ENCODE data around the gene TNFRSF18.
"Not testable (repeated sequence)": the region's sequence is repeated elsewhere in the genome, so short reads cannot be mapped to it uniquely, and the experiment has no call there.

TNFRSF18 gene

DNA sequence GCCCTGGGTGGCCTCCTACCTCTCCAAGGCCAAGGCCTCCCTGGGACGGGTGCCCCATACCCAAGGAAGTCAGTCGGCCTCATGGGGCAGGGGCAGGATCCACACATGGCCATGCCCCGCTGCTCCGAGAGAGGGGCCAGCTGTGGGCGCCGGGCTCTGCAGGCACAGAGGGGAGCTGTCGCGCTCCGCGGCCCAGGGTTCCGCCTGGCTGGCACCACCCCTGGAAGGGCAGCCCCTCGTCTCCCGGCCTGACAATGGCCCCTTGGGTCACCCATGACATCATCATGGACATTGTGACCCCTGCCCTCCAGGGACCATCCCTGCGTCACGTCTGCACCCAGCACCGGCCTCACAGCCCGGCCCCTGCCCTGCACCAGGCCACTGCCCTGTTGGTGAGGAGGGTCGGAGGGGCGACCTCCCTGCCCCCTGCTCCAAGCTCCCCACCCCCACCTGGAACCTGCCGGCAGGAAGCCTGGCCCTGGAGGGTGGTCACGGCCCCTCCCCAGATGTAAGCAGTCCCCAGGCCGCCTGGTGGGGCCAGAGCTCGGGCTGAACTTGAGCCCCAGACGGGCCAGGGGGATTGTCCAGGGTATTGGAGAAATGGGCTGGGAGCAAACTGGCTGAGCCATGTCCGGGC is 26.9 kb downstream of the TNFRSF18 start:
- no peak for DNase-seq (ENCODE audit: low read depth)

DNA sequence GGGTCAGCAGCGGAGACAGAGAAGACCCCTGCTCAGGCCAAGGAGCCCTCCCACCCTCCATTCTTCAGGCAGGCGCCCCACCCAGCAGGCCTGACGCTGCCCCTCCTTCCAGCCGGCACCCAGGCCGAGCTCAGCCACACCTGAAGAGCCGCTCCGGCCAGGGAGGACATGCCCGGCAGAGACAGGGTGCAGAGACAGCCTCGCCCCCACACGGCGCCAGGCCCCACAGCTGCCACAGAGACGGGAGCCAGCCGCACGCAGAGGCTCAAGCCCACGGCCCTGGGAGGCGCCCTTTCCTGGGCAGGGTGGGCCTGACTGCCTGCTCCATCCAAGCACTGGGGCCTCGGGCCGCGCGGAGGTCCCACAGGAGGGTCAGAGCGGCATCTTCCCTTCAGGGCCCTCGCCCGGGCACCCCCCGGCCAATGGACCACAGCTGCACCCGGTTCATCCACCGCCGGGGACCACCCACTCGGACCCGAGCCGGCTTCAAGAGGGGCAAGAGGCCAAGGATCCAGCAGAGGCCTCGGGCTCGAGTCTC is 27.5 kb downstream of the TNFRSF18 start:
- DNase-seq (ENCODE audit: low read depth) = no peak

DNA sequence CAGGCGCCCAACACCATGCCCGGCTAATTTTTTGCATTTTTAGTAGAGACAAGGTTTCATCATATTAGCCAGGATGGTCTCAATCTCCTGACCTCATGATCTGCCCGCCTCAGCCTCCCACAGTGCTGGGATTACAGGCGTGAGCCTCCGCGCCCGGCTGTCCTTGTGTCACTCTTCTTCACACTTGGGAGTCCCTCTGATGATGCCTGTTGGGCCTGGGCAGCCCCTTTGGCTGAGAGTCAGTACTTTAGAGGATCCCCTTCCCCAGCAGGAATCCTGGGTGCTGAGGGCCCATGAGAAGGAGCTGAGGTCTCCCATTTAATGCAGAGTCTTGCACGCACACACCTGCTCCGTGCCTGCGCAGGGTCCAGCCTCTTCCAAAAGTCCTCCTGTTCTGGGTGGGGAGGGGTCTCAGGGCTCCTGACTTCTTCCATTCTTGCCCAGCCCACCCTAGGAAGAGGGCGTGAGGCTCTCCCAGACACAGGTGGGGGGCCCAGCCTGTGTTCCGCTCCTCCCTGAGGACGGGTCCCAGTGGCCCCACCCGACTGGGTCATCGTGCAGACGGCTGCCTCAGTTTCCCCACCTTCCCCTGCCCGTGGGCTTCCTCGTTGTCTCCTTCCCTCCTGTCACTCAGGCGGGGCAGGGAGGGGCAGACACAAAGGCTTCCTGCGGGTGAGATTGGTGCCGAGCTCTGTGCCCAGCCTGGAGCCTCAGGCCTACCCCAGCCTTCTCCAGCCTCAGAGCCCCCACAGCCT is 28.8 kb downstream of the TNFRSF18 start:
- DNase-seq (ENCODE audit: low read depth) = no peak

DNA sequence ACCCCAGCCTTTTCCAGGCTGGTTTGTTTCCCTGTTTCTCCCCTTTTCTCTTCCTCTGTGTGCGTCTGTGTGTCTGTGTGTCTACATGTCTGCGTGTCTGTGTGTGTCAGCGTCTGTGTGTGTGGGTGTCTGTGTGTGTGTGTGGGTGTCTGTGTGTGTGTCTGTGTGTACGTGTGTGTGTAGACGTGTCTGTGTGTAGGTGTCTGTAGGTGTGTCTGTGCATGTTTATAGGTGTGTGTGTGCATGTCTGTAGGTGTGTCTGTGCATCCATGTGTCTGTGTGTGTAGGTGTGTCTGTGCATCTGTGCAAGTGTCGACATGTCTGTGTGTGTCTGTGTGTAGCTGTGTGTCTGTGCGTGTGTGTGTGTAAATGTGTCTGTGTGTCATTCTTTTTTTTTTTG is 29.5 kb downstream of the TNFRSF18 start:
- DNase-seq (ENCODE audit: low read depth) = no peak

DNA sequence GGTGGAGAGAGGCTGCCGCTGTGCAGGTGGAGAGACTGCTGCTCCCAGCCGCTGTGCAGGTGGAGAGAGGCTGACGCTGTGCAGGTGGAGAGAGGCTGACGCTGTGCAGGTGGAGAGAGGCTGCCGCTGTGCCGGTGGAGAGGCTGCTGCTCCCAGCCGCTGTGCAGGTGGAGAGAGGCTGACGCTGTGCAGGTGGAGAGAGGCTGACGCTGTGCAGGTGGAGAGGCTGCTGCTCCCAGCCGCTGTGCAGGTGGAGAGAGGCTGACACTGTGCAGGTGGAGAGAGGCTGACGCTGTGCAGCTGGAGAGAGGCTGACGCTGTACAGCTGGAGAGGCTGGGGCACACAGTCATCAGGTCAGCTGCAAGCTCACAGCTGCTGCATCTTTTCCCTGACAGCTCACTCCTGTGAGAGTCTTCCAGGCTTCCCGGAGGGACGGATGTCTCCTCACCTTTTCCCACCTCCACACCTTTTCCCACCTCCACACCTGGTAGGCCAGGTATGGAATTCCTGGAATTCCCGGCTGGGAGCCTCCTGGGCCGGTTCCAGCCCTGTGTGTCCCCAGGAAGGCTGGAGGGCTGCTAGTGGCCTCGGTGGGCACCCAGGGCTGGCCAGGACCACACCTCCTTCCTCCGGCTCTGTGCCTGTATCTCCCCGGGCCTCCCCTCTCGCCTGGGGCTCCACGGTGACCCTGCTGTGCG is 30.2 kb downstream of the TNFRSF18 start:
- DNase-seq (ENCODE audit: low read depth) = not testable (repeated sequence)

DNA sequence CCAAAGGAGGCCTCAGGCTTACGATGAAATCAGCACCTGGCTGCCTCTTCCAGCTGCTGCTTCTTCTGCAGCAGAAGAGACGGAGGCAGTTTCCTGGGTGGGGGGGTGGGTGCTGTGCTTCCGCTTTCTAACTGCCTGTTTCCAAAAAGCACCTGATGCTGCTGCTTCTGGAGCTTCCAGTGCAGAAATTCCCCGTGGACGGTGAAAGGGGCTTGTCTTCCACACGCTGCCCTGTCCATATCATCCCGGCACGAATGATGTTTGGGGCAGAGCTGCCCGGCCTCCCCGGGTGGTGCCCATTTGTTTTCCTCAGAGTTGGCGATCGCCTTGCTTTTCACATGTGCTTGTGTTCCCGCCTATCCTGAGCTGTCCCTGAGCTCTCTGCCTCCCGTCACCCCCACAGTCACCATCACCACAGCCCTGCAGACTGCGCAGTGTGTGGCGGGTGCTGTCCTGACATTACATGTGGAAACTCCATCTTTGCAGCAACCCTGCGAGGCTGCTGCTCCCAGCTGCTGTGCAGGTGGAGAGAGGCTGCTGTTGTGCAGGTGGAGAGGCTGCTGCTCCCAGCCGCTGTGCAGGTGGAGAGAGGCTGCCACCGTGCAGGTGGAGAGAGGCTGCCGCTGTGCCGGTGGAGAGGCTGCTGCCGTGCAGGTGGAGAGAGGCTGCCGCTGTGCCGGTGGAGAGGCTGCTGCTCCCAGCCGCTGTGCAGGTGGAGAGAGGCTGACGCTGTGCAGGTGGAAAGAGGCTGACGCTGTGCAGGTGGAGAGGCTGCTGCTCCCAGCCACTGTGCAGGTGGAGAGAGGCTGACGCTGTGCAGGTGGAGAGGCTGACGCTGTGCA is 30.9 kb downstream of the TNFRSF18 start:
- no peak for DNase-seq (ENCODE audit: low read depth)

DNA sequence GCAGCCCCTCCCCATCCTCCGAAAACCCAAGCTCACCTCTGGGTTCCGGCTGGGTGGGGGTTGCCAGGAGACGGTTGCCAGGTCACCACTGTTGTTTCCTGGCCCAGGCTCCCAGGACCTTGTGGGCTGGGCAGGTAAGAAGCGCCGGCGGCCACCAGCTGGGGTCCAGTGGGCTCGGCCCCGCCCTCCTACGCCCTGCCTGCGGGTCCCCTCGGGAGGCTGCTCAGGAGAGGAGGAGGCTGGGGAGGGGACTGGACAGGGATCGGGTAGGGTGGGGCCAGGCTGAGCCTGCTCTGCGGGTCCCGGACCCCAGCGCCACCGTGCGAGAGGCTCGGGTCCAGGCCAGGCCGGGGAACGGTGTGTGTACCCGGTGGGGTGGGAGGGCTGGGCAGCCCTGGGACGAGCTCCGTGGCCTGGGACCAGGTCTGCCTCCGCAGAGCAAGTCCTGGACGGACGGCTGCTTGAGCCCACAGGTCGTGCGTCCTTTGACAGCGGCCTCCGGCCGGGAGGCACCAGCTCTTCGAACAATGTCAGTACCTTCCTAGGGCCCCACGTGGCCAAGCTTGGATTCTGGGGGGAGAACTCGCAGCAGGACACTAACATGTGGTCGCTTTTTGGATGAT is 32.5 kb downstream of the TNFRSF18 start, which contains the start of gene TTLL10:
TSS of gene TTLL10 (plus strand) at position 88 of the 623 bp plus-strand sequence. CDS start 5,336 bp downstream, outside the sequence.
- DNase-seq (ENCODE audit: low read depth) = no peak

DNA sequence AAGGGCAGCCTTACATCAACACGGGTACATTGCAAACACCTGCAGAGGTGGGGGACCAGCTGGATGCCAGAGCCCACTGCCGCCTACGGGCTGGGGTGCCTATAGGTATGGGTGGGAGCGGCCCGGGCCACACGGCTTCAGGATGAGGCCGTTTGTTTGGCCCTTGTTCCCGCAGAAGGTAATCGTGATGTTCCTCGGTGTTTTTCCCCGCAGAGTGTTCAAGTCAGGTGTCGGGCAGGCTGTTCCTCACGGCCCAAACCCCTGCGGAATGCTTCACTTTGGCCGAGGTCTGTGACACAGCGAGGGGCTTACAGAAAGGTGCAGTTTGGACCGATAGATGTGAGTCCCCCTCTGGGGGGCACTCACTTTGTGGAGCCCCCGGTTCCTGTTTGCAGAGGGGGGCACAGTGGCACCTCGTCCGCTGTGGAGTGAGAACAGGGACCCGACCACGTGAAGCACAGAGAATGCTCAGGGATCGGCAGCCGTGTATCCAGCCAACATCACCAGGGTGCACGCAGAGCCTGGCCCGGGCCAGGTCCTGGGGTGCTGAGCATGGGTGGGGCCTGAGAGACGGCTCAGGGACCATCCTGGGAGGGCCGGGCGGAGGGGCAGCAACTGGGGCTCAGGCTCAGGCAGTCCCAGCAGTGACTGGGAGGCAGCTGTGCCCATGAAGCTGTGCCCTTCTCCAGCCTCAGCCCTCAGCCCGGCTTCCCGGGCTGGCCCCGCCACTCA is 33.2 kb downstream of the TNFRSF18 start:
- DNase-seq (ENCODE audit: low read depth) = no peak

DNA sequence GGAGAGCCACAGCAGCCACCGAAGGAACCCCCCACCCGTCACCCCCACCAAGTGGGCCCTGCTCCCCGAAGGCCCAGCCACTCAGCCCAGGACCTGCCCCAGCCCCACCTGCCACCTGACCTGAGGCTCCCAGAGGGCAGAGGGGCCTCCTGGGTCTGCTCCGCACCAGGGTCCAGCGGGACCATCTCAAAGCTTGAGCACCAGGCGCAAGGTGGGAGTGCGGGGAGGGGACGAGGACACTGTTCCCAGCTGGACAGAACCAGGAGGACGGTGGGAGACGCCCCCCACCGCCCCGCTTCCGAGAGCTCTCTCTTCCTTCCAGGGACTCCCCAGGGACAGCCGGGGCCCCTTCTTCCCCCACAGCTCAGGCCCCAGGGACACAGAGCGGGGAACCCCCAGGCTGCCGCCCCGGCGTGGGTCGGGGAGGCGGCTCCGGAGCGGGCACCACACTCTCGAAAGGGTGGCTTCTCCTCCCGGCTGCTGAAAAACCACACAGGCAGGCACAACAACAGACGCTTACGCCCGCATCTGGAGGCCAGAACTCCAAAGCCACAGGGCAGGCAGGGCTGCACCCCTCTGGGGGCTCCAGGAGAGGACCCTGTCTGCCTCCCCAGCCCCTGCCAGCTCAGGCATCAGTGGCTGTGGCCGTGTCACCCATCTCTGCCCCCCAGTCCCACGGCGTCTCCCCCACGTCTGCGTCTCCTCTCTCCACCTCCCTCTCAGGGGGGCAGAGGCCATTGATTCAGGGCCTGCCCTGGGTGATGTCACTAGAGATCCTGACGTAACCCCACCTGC is 34.6 kb downstream of the TNFRSF18 start:
- DNase-seq (ENCODE audit: low read depth) = peak; percentile 16

DNA sequence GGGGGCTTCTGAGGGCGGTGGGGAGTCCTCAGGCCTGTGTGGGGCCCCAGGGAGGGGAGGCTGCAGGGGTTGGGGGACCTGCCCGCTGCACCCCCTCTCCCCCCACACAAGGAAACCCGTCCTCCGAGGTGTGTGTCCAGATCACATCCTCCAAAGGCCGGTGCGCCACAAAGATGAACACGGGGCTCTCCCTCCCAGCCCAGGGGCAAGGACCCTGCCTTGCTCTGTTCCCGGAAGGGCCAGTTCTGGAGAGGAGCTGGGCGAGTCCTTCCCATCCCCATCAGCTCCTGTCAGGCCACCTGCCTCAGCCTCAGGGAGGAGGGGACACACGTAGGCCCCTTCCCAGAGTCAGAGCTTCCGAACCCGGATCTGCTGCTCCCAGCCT is 35.2 kb downstream of the TNFRSF18 start:
- DNase-seq (ENCODE audit: low read depth) = no peak

DNA sequence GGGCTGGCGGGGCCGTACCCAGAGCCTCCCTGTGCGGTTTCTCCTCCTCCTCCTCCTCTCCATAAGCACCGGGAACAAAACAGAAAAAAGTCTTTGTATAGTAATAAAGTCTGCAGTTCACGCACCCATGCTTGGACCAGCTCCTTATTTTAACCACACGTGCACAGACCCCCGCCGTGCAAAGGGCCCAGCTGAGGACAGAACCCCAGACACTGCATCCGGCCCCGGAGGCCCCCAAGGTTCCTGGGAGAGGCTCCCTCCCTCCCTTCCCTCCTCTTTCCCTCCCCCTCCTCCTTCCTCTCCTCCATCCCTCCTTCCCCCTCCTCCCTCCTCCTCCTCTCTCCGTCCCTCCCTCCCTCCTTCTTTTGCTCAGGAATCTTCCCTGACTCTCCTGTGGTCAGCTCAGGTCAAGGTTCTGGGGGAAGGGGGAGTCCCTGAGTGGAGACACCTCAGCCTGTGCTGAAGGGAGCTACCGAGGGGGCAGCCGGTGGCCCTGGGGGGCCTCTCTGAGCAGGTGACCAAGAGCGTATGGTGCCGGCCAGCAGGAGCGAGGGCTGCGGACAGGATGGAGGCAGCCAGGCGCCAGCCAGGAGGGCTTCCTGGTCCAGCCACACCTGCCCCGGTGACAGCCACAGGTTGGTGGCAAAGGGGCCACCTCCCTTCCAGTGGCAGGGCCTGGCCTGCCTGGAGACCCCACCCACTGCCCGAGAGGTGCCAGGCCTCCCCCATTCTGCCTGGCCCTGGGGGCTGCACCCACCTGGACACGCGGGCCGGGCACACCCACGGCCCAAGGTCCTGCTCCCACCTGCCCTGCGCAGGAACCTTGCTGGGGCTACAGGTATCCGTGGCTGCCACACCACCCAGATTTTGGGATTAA is 35.9 kb downstream of the TNFRSF18 start:
- DNase-seq (ENCODE audit: low read depth) = no peak

DNA sequence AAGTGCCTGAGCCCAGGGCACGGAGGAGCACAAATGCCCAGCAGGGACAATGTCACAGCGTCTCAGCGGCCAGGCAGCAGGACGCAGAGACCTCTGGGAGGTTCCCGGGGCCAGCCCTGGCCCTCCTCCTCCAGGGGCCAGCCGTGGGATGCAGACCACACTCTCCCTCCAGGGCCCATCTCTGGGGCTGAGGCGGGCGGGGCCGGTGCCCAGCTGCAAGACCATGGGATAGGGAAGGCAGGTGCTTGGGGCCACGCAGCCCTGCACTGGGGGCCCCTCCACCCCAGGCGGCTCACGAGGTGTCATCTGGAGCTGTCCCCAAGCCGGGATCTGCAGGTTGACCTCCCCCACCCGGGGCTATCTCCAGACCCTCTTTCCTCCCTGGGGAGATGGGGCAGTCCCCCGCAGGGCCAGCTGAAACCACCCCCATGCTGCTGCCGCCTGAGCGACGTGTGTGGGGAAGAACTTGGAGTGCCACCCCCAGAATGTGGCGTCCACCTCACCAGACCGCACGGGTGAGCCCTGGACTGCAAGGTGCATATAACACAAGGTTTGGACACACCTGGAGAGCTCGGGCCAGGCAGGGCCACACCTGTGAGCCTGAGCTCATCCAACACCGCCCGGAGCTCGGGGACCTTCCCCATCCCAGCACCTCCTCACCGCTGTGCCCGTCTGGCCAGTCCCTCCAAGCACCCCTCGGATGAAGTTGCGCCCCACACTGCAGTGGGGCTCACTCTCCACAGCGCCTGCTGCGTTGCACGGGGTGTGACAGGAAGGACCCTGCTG is 36.8 kb downstream of the TNFRSF18 start:
- DNase-seq (ENCODE audit: low read depth) = no peak

DNA sequence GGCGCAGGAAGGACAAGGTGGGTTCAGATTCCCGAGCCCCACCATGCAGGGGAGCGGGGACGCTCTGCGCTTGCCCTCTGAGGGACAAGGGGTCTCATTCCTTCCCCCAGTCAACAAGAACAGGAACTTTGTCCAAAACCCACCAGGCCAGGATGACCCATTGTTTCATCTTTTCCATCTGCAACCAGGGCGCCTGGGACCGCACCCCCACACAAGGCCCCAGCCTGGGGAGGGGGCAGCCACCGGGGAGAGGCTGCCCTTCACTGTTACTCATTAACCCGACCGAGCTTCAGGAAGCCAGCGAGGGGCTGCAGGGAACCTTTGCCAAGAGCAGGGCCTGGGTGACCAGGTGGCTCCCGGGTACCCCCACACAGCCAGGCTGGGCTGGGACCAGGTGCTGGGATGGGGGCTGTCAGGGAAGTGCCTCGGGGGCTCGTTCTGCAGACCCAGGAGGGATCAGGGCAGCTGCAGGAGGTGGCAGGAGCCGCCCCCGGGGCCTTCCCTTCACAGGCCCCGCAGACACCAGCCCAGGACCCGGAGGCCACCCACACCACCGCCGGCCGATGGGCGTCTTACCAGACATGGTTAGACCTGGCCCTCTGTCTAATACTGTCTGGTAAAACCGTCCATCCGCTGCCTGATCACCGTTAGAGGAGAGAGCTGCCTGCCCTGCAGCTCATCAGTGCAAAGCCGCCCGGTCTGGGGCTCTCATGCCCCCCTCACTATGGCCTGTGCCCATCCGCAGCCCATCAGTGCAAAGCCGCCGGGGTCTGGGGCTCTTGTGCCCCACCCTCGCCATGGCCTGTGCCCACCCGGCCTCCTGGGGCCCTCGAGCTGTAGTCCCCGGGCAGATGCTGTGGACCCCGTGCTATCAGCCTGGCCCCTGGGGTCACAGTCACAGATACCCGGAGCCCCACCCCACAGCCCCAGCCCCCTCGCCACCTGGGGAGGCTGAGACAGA is 37.7 kb downstream of the TNFRSF18 start:
- no peak for DNase-seq (ENCODE audit: low read depth)

DNA sequence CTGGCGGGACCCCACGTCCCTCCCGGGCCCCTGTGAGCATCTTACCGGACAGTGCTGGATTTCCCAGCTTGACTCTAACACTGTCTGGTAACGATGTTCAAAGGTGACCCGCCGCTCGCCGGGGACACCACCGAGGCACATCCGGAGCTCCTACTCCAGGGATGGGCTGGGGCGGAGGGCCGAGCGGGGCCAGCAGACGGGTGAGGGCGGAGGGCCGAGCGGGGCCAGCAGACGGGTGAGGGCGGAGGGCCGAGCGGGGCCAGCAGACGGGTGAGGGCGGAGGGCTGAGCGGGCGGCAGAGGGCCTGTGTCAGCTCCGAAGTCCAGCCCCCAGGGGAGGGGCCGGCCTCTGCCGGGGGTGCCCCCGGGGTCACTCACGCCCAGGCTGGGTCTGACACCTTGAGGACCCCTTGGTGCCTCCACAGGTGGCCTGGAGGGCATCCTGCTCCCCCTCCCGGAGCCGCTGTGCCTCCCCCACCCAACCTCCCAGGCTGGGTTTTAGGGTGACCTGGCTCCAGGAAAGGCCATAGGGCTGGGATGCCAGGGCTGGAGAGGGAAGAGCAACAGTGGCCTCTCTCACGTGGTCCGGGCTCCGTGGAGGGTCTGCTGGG is 38.4 kb downstream of the TNFRSF18 start:
- DNase-seq (ENCODE audit: low read depth) = no peak

DNA sequence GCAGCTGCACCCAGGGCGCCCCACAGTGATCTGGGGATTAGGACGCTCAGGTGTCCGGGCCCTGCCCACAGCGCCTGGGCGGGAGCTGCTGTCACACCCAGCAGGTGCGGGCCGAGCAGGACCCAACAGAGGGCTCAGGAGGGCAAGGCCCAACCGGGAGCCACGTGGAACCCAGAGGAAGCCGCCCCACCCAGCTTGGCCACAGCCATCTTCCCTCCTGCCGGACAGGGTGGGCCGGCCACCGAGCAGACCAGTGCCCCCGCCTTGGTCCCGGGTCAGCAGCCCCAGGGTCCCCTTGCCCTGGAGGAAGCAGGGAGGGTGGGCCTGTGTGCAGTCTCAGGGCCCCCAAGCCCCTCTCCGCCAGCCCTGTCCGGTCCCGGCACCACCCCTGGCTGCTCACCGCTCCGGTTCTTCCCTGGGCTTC is 39.0 kb downstream of the TNFRSF18 start:
- DNase-seq (ENCODE audit: low read depth) = no peak

DNA sequence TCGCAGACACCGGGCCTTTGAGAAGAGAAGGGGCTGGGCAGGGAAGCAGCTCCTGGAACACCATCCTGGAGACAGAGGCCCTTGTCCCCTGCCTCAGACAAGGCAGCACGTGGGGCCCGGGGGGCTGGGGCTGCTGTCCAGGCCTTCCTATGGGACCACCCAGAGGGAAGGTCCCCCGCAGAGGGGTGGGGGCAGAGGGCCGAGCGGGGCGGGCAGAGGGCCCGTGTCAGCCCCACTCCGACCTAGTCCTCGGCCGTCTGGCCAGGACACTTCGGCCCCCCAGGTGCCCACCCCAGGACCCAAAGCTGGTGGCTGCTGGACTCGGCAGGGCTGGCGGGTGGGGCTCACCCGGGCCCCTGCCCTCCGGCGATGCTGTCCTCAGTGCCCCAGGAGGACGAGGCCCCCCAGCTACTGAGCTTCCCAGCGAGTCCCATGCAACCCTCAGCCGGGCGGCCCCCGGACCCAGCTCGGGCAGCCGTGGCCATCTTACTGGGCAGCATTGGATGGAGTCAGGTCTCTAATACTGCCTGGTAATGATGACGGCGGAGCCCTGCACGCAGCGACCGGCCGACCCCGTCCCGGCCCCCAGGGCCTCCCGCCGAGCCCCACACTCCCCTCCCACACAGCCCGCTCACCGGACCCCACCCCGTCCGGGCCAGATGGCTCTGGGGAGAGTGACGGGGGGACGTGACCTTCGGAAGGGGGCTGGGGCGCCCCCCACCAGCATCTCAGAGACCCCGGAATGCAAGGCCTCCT is 39.6 kb downstream of the TNFRSF18 start:
- DNase-seq (ENCODE audit: low read depth) = no peak

Data from stimulated activated CD8-positive, alpha-beta memory T cell treated with anti-CD3 and anti-CD28 coated beads, Interleukin-4, amount 100 ng/mL, for 24 hours (primary cell).